ENCODE measurements around the gene EIF3L. TPM values are rescaled to one million over a fixed set of nuclear protein-coding genes. Genes with fewer than 3 reads are reported as not detected.

Gene EIF3L
- total RNA-seq, 1 experiment from 2014 or later, result 402 TPM

DNA sequence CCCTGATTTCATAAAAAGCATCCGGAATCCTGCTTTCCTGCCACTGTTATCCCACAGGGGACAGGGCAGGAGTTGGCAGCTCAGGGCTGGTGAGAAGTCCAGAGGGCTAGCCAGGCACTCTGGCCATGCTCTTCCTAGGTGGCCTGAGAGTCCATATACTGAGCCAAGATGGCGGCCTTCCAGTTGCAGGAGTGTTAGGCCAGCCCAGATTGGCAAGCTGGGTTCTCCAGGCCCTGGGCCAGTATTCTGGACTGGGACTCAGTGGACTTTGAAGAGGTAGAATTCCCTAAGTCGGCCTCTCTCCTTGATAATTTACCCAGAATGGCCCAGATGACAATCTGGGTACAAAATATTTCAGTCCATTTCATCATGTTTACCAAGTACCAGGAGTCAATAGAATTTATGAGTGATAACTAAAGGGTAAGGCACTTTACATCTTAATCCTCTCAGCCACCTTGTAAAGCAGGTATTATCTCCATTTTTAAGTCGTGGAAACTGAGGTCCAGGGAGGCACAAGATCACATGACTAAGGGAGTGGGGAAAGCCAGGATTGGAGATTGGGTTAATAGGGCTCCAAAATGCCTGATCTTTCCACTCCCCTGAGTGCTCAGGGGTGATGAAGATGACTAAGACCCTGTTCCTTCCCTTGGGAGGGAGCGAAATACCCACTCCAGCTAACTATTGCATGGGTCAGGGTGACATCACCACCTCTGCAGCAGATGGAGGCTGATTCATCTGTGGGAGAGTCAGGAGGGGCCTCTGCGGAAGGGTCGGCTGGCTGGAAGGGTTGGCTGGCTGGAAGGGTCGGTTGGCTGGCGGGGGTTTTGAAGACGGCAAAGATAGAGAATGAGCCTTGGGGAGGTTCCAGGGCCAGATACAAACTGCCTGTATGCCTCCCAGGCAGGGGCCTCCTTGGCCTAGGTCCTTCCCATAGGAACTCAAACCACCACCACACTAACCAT lies 55.6 kb downstream of the EIF3L start:
- H3K4me1 Mint-ChIP-seq (ENCODE audit: low read depth, unreplicated experiment), result peaks cover 34% of the 10 kb centered on the region
- TF ChIP-seq, protein P1, sequence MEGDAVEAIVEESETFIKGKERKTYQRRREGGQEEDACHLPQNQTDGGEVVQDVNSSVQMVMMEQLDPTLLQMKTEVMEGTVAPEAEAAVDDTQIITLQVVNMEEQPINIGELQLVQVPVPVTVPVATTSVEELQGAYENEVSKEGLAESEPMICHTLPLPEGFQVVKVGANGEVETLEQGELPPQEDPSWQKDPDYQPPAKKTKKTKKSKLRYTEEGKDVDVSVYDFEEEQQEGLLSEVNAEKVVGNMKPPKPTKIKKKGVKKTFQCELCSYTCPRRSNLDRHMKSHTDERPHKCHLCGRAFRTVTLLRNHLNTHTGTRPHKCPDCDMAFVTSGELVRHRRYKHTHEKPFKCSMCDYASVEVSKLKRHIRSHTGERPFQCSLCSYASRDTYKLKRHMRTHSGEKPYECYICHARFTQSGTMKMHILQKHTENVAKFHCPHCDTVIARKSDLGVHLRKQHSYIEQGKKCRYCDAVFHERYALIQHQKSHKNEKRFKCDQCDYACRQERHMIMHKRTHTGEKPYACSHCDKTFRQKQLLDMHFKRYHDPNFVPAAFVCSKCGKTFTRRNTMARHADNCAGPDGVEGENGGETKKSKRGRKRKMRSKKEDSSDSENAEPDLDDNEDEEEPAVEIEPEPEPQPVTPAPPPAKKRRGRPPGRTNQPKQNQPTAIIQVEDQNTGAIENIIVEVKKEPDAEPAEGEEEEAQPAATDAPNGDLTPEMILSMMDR (IDR thresholded peaks at IDR 0.05; ENCODE audit: unreplicated experiment), result no peak
- DNase-seq, result peak; percentile 53
- intact Hi-C loops (cut with micrococcal nuclease; ENCODE audit: unreplicated experiment), result no loop called here
- H3K27me3 Mint-ChIP-seq (ENCODE audit: unreplicated experiment), result no peaks in the 10 kb centered on the region
- TSS peak; percentile 84 for BruUV-seq (replicated peaks)
- H3K9me3 Mint-ChIP-seq (ENCODE audit: low read depth, unreplicated experiment), result no peaks in the 10 kb centered on the region
- peak overlapping the region; percentile 89 for H3K27ac Mint-ChIP-seq (ENCODE audit: unreplicated experiment)
- H3K4me3 Mint-ChIP-seq (ENCODE audit: low read depth, unreplicated experiment), result peak overlapping the region; percentile 76
- H3K36me3 Mint-ChIP-seq (ENCODE audit: insufficient read depth, unreplicated experiment), result peaks cover 46% of the 10 kb centered on the region
- CTCF ChIA-PET, result interaction anchor here (1.0 to 1.9 kb wide), 2 partner anchors 9 to 29 kb away, joined by 5 to 14 read pairs; no protein-coding TSS in a partner anchor

DNA sequence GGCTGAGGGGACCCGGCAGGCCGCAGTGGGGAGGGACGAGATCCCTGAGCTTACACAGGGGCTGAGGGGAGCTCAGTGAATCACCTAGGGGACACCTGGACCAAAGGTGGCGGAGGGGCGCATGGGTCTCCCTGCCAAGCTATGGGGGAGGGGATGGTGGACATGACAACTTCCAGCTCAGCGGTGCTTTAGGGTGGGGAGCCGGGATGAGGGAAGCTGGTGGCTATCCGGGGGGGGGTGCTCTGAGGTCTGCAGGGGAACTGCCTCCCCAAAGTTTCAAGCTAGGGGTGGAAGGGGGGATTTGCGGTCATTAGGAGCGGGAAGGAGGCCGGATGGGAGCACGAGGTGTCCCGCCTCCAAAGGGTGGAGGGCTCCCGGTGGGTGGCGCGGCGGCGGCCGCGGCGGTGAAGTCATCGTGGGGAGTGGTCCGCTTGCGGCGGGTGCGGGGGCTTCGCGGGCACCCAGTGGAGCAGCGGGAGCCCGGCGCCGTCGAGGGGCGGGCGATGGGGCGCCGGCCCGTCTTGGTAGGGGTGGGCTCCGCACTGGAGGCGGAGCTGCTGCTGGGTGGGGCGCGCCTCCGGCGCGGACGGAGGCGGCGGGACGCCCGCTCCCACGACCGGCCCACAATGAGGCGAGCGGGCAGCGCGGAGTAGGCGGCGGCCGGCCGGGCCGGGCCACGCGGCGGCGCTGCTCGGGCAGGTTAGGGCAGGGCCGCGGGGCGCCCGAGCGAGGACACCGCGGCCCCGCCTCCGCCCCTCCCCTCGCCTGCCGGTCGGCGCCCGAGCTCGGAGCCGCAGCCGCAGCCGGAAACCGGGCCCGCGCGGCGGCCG lies 56.5 kb downstream of the EIF3L start, which contains the start of gene MICALL1:
Gene MICALL1, plus strand, starts transcription at position 764 of the 830 bp plus-strand sequence. CDS start 126 bp downstream, outside the sequence.
- peak; percentile 90 for DNase-seq
- CTCF ChIA-PET, result interaction anchor here (0.6 to 1.9 kb wide), 4 partner anchors 10 to 756 kb away, joined by 4 to 14 read pairs (median 8); no protein-coding TSS in a partner anchor
- Mint-ChIP-seq H3K9me3 (ENCODE audit: low read depth, unreplicated experiment) (no peaks in the 10 kb centered on the region), H3K4me3 (ENCODE audit: low read depth, unreplicated experiment) (peak within 1 kb of the TSS; percentile 76), H3K36me3 (ENCODE audit: insufficient read depth, unreplicated experiment) (peaks cover 49% of the 10 kb centered on the region), H3K4me1 (ENCODE audit: low read depth, unreplicated experiment) (peaks cover 30% of the 10 kb centered on the region), H3K27me3 (ENCODE audit: unreplicated experiment) (no peaks in the 10 kb centered on the region), H3K27ac (ENCODE audit: unreplicated experiment) (peak within 1 kb of the TSS; percentile 89)
- TF ChIP-seq, protein P1 (IDR thresholded peaks at IDR 0.05; ENCODE audit: unreplicated experiment), result no peak
- no TSS peak for BruUV-seq (replicated peaks)
- intact Hi-C loops (cut with micrococcal nuclease; ENCODE audit: unreplicated experiment), result no loop called here

DNA sequence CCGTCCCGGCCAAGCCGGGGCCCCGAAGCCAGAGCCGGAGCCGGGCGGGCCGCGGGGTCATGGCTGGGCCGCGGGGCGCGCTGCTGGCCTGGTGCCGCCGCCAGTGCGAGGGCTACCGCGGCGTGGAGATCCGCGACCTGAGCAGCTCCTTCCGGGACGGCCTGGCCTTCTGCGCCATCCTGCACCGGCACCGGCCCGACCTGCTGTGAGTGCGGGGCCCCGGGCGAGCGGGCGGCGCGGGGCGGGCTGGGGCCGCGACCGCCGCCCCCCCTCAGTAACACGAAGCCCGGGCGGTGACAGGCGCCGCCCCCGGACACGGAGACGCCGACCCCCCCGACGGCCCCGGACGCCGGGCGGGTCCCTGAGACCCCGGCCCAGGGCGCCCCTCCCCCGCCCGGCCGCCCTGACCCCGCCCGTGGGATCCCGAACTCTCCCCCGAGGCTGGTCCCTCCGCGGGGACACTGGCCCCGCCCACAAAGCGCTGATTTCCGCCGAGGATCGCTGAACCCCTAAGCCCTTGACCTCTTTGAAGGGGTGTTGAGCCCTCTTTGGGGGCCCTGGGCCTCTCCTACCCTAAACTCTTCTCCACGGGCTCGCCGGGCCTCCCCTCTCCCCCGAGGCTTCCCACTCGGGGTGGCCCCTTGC lies 57.3 kb downstream of the EIF3L start:
- Mint-ChIP-seq H3K4me1 (ENCODE audit: low read depth, unreplicated experiment) (peaks cover 26% of the 10 kb centered on the region), H3K27me3 (ENCODE audit: unreplicated experiment) (no peaks in the 10 kb centered on the region), H3K27ac (ENCODE audit: unreplicated experiment) (peak overlapping the region; percentile 52), H3K9me3 (ENCODE audit: low read depth, unreplicated experiment) (no peaks in the 10 kb centered on the region), H3K4me3 (ENCODE audit: low read depth, unreplicated experiment) (peak overlapping the region; percentile 76), H3K36me3 (ENCODE audit: insufficient read depth, unreplicated experiment) (peaks cover 46% of the 10 kb centered on the region)
- CTCF ChIA-PET, result interaction anchor here (0.8 to 1.9 kb wide), 2 partner anchors 11 to 19 kb away, joined by 4 to 14 read pairs; no protein-coding TSS in a partner anchor
- TF ChIP-seq, protein P1 (IDR thresholded peaks at IDR 0.05; ENCODE audit: unreplicated experiment), result no peak
- peak; percentile 40 for DNase-seq
- BruUV-seq (replicated peaks), result no TSS peak
- intact Hi-C loops (cut with micrococcal nuclease; ENCODE audit: unreplicated experiment), result no loop called here

Data from Calu3 (cell line).